WI38 (cell line): ENCODE data around the gene DNAH1.

Source experiments
- H3K4me3 ChIP-seq: 2 replicates; pipeline ENCODE4 v1.5.1; 2011; ENCODE audit warnings: low read depth, mild to moderate bottlenecking, control low read depth, low read length
- CTCF ChIP-seq: IDR thresholded peaks from 2 replicates; pipeline ENCODE4 v1.5.1; 2012; ENCODE audit warnings: low read depth, mild to moderate bottlenecking, control low read depth, low read length

The DNAH1 gene

DNA sequence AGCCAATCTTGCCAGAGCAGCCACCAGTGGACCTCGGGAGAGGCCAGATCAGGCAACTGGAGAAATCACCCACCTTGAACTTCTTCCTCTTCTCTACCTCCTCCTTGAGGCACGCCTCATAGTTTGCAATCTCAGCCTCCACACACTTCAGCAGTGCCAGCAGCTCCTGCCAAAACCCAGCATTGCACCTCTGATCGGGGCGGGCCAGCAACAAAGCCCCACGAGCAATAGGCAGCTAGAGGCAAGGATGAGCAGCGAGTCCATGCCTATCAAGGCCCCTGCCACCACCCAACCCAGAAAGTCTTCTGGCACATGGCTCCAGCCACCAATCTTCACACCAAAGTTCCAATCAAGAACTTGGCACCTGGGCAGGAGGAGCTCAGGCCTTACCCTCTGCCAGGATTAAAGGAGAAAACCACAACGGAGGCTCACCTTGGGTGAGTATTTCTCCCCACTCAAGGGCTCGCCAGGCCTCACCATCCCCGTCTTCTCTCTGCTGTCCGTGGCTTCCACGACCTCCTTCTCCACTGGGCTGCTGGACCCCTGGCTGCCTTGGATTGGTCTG lies 86.7 kb downstream of the DNAH1 start:
- H3K4me3 ChIP-seq: no peak overlapping the region
- TF ChIP-seq CTCF: no peak

DNA sequence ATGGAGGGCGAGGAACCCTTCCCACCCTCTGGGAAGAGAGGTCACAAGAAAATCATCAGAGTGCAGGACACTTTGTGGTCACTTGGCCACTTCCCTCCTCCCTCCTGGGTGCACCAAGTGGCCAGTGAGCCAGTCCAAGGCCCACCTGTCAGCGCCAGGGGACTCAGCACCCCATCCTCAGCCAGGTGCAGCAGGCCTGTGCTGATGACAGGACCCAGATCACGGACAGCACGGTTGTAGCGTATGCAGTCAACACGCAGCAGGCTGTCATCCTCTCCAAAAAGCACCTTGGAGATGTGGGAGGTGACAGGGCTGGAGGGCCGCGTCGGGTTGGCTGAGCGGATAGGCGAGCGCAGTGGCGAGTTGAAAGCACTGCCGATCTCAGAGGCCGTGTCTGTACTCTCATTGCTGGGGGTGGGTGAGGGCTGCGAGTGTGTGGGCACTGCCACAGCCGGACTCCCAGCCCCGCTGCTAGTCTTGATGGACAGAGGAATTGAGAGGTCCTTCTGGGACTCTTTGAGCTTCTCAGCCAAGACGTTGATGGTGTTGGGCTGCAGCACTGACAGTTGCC lies 87.2 kb downstream of the DNAH1 start:
- no peak for TF ChIP-seq CTCF
- no peak overlapping the region for H3K4me3 ChIP-seq

DNA sequence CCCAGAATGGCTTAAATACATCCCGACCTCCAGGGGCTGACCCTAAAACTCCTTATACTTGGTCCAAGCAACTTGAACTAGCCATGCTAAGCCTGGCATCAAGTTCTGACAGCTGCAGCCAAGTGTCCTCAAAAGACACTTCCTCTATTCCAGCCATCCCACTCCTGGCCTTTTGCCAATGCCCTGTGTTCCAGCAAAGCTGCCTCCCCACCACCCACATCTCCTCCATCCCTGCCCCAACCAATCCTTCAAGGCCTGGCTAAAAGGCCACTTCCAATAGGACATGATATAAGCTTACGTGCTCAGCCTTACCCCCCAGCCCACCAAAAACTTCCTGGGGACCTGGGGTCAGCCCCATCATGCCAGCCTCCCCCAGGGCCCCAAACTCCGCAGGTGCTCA lies 87.8 kb downstream of the DNAH1 start:
- TF ChIP-seq CTCF: no peak
- H3K4me3 ChIP-seq: no peak overlapping the region

GRCh38 chr3:52404391-52404790 lies 88.3 kb downstream of the DNAH1 start:
- no peak overlapping the region for H3K4me3 ChIP-seq
- TF ChIP-seq CTCF: no peak

DNA sequence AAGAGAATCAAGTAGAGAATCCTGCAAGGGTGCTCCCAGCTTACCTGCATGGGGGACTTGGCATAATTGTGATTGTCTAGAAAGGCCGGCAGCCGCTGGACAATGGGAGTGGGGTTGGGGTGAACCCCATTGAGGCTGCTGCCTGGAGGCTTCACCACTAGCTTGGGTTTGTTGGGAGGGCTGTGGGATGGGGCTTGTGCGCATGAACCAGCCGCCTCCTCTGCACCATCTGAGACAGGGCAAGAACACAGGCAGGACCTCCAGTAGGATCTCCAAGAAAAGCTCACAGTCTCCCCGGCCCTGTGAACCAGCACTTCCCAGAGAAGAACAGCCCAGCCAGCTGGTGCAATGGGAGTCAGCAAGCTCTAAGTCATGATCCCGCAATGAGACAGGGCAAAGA lies 88.9 kb downstream of the DNAH1 start:
- no peak for TF ChIP-seq CTCF
- H3K4me3 ChIP-seq: no peak overlapping the region

GRCh38 chr3:52405601-52406110 lies 89.5 kb downstream of the DNAH1 start:
- TF ChIP-seq CTCF: no peak
- no peak overlapping the region for H3K4me3 ChIP-seq

- no peak for TF ChIP-seq CTCF
- H3K4me3 ChIP-seq: no peak overlapping the region
These were observed 90.1 kb downstream of the DNAH1 start for GRCh38 chr3:52406231-52406661.
